ENCODE results near the gene ZMAT5.
A peak's percentile ranks its signal among the peaks of the same experiment; 100 is the strongest.
"Not testable (repeated sequence)": the region's sequence is repeated elsewhere in the genome, so short reads cannot be mapped to it uniquely, and the experiment has no call there.

The ZMAT5 gene

GRCh38 chr22:29757096-29757495 is 9.7 kb downstream of the ZMAT5 start:
- FAIRE-seq (no peak), DNase-seq (ENCODE audit: extremely low spot score, insufficient read length, low read depth) (no peak)

- no peak for FAIRE-seq
- DNase-seq (ENCODE audit: extremely low spot score, insufficient read length, low read depth), result no peak
Observed at GRCh38 chr22:29756341-29756740, 10.5 kb downstream of the ZMAT5 start.

GRCh38 chr22:29755889-29756288 is 10.9 kb downstream of the ZMAT5 start:
- DNase-seq (ENCODE audit: extremely low spot score, insufficient read length, low read depth), result no peak

GRCh38 chr22:29754658-29755395 is 12.0 kb downstream of the ZMAT5 start:
- not testable (repeated sequence) for DNase-seq (ENCODE audit: extremely low spot score, insufficient read length, low read depth); FAIRE-seq

More at GRCh38 chr22:29755889-29756288, 10.9 kb downstream of the ZMAT5 start:
- no peak for FAIRE-seq

GRCh38 chr22:29753808-29754657 is 12.8 kb downstream of the ZMAT5 start:
- DNase-seq (ENCODE audit: extremely low spot score, insufficient read length, low read depth) (no peak), FAIRE-seq (no peak)

- FAIRE-seq, result no peak
- DNase-seq (ENCODE audit: extremely low spot score, insufficient read length, low read depth), result no peak
Observed at GRCh38 chr22:29751669-29752068, 15.1 kb downstream of the ZMAT5 start.

- DNase-seq (ENCODE audit: extremely low spot score, insufficient read length, low read depth) (no peak), FAIRE-seq (peak; percentile 38)
Observed at GRCh38 chr22:29750559-29751538, 16.0 kb downstream of the ZMAT5 start.

- FAIRE-seq (no peak), DNase-seq (ENCODE audit: extremely low spot score, insufficient read length, low read depth) (no peak)
Observed at GRCh38 chr22:29750029-29750428, 16.8 kb downstream of the ZMAT5 start.

- no peak for DNase-seq (ENCODE audit: extremely low spot score, insufficient read length, low read depth)
Observed at GRCh38 chr22:29748248-29748893, 18.4 kb downstream of the ZMAT5 start.

GRCh38 chr22:29747832-29748231 is 19.0 kb downstream of the ZMAT5 start:
- no peak for FAIRE-seq
- no peak for DNase-seq (ENCODE audit: extremely low spot score, insufficient read length, low read depth)

More at GRCh38 chr22:29748248-29748893, 18.4 kb downstream of the ZMAT5 start:
- FAIRE-seq, result no peak

- FAIRE-seq, result no peak
Observed at GRCh38 chr22:29744902-29745301, 21.9 kb downstream of the ZMAT5 start.

GRCh38 chr22:29742326-29742725 is 24.5 kb downstream of the ZMAT5 start:
- FAIRE-seq, result no peak
- DNase-seq (ENCODE audit: extremely low spot score, insufficient read length, low read depth), result no peak

More at GRCh38 chr22:29744902-29745301, 21.9 kb downstream of the ZMAT5 start:
- no peak for DNase-seq (ENCODE audit: extremely low spot score, insufficient read length, low read depth)

GRCh38 chr22:29741926-29742325 is 24.9 kb downstream of the ZMAT5 start:
- DNase-seq (ENCODE audit: extremely low spot score, insufficient read length, low read depth) (no peak), FAIRE-seq (no peak)

GRCh38 chr22:29740216-29740615 is 26.6 kb downstream of the ZMAT5 start:
- FAIRE-seq, result no peak
- DNase-seq (ENCODE audit: extremely low spot score, insufficient read length, low read depth), result no peak

GRCh38 chr22:29739346-29739875 is 27.4 kb downstream of the ZMAT5 start:
- DNase-seq (ENCODE audit: extremely low spot score, insufficient read length, low read depth) (no peak), FAIRE-seq (no peak)

GRCh38 chr22:29738118-29738815 is 28.5 kb downstream of the ZMAT5 start:
- FAIRE-seq, result no peak

GRCh38 chr22:29737251-29738117 is 29.3 kb downstream of the ZMAT5 start:
- DNase-seq (ENCODE audit: extremely low spot score, insufficient read length, low read depth) (no peak), FAIRE-seq (no peak)

More at GRCh38 chr22:29738118-29738815, 28.5 kb downstream of the ZMAT5 start:
- DNase-seq (ENCODE audit: extremely low spot score, insufficient read length, low read depth), result no peak

- no peak for DNase-seq (ENCODE audit: extremely low spot score, insufficient read length, low read depth)
- no peak for FAIRE-seq
Observed at GRCh38 chr22:29735416-29735815, 31.4 kb downstream of the ZMAT5 start.
